DND-41 (cell line): ENCODE measurements around the gene SYT1.

Experiments
- EZH2 ChIP-seq: IDR thresholded peaks from 3 replicates; pipeline ENCODE4 v1.6.1; 2012; ENCODE audit warnings: borderline replicate concordance, low read depth, mild to moderate bottlenecking, moderate library complexity, low read length, inconsistent platforms; ENCODE audit not compliant: severe bottlenecking
- TF ChIP-seq, protein P1 (sequence below): IDR thresholded peaks from 2 replicates; pipeline ENCODE4 v1.5.1; 2012; ENCODE audit warnings: borderline replicate concordance, low read length, moderate library complexity, mild to moderate bottlenecking; ENCODE audit not compliant: poor library complexity, severe bottlenecking; ENCODE audit errors: extremely low read depth

GRCh38 chr12:79260923-79261322 is 396.3 kb downstream of the SYT1 start:
- no peak for TF ChIP-seq EZH2
- TF ChIP-seq, protein P1, sequence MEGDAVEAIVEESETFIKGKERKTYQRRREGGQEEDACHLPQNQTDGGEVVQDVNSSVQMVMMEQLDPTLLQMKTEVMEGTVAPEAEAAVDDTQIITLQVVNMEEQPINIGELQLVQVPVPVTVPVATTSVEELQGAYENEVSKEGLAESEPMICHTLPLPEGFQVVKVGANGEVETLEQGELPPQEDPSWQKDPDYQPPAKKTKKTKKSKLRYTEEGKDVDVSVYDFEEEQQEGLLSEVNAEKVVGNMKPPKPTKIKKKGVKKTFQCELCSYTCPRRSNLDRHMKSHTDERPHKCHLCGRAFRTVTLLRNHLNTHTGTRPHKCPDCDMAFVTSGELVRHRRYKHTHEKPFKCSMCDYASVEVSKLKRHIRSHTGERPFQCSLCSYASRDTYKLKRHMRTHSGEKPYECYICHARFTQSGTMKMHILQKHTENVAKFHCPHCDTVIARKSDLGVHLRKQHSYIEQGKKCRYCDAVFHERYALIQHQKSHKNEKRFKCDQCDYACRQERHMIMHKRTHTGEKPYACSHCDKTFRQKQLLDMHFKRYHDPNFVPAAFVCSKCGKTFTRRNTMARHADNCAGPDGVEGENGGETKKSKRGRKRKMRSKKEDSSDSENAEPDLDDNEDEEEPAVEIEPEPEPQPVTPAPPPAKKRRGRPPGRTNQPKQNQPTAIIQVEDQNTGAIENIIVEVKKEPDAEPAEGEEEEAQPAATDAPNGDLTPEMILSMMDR = no peak
